ENCODE results near the gene SLC32A1.

GRCh38 chr20:38732981-38733380 is 8.7 kb downstream of the SLC32A1 start:
- no peak for TF ChIP-seq CTCF (IDR thresholded peaks at IDR 0.05)
- no peak for TF ChIP-seq POLR2A (IDR thresholded peaks at IDR 0.05)
